GM19324 (cell line): ENCODE results near the gene GALNT7.
"Not testable (repeated sequence)": the region's sequence is repeated elsewhere in the genome, so short reads cannot be mapped to it uniquely, and the experiment has no call there.

ENCODE experiments used
- ATAC-seq: cut with Tn5 transposase; IDR thresholded peaks from one replicate; pipeline ENCODE4 v1.9.1; 2021; ENCODE audit warnings: mild to moderate bottlenecking, moderate library complexity; ENCODE audit not compliant: unreplicated experiment, low FRiP score

GALNT7 gene, protein sequence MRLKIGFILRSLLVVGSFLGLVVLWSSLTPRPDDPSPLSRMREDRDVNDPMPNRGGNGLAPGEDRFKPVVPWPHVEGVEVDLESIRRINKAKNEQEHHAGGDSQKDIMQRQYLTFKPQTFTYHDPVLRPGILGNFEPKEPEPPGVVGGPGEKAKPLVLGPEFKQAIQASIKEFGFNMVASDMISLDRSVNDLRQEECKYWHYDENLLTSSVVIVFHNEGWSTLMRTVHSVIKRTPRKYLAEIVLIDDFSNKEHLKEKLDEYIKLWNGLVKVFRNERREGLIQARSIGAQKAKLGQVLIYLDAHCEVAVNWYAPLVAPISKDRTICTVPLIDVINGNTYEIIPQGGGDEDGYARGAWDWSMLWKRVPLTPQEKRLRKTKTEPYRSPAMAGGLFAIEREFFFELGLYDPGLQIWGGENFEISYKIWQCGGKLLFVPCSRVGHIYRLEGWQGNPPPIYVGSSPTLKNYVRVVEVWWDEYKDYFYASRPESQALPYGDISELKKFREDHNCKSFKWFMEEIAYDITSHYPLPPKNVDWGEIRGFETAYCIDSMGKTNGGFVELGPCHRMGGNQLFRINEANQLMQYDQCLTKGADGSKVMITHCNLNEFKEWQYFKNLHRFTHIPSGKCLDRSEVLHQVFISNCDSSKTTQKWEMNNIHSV

DNA sequence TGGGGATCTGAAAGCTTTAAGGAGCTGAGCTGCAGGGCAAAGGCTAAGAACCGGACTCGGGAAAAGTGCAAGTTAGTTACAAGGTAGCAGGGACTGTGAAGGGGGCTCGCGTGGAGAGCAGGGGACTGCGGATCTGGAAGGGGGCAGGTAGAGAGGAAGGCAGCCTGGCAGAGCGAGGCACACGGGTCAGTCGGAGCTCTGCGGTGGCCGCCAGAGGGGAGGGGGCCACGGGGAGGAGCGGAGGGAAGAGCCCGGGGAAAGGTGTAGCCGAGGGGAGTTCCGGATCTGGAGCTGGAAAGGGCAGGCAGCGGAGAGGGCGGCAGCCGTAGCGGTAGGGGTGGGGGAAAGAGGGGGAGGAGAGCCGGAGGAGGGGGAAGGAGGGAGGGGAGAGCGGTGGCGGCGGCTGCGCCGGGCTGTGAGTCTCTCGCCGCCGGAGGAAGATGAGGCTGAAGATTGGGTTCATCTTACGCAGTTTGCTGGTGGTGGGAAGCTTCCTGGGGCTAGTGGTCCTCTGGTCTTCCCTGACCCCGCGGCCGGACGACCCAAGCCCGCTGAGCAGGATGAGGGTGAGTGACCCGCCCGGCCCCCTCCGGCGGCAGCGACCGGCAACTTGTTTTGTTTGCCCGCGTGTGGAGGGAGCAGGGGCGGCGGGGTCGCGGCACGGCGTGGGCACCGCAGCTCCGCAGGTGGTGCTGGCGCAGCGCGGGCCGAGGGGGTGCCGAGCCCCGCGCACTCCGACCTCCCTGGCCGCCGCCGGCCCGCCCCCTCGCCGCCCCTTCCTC lies at the start of gene GALNT7:
TSS of gene GALNT7 (plus strand) at position 416 of the 782 bp plus-strand sequence. CDS start at position 441, 25 bp downstream.
- peak; percentile 26 for ATAC-seq

DNA sequence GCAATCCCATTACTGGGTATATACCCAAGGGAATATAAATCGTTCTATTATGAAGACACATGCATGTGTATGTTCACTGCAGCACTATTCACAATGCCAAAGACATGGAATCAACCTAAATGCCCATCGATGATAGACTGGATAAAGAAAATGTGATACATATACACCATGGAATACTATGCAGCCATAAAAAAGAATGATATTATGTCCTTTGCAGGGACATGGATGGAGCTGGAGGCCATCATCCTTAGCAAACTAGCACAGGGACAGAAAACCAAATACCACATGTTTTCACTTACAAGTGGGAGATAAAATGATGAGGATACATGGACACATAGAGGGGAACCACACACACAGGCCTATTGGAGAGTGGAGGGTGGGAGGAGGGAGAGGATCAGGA lies 49.8 kb upstream of the GALNT7 start:
- ATAC-seq: not testable (repeated sequence)

DNA sequence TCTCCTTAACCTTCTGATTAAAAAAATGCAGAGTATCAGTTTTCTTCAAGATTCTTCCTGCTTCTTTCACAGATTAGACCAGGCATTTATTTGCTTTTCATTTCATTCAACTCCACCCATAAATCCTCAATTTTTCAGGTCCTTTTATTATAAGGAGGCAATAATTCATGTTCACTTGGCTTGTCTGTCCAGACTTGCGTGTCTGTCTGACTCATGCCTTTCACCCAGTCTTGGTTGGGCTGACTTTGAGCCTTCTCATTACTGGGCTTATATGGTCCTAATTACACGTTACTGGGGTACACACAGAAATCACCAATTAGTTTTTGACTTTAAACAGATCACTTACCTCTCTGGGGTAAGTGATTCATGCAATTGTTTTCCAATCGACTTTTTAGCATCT lies 48.8 kb upstream of the GALNT7 start:
- ATAC-seq: no peak

DNA sequence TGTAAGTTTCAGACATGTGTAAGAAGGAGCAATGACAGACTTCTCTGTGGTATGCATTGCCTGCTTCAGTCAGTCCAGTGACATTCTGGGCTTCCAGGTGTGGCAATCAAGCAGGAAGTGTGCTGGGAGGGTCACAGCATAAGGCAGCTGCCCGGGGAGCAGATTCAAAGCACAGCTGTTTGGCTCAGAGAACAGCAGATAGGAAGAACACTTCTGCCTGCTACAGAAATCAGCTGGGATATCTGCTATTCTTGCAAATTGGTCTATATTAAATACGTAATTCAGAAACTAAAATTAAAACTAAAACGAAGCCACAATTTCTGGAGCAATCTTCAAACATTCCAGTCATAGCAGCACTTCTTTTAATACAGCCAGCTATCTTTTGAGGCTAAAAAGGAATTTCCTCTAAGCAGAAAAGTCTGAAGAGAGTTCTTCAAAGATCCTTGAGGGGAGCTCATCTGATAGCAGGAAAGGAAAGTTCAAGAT lies 47.5 kb upstream of the GALNT7 start:
- peak; percentile 98 for ATAC-seq

DNA sequence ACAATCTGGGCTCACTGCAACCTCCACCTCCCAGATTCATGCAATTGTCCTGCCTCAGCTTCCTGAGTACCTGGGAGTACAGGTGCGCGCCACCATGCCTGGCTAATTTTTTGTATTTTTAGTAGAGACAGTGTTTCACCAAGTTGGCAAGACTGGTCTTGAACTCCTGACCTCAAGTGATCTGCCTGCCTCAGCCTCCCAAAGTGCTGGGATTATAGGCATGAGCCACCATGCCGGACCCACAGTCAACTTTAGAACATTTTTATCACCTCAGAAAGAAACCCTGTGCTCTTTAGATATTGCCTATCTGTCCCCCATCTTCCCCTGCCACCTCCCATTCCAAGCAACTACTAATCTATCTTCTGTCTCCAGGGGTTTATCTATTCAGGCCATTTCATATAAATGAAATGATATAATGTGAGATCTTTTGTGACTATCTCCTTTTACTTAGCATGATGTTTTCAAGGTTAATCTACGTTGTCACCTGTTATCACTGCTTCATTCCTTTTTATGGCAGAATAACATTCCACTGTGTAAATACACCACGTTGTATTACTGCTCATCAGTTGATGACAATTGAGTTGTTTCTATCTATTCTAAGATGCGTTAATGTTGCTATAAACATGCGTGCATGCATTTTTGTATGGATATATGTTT lies 44.3 kb upstream of the GALNT7 start:
- no peak for ATAC-seq

DNA sequence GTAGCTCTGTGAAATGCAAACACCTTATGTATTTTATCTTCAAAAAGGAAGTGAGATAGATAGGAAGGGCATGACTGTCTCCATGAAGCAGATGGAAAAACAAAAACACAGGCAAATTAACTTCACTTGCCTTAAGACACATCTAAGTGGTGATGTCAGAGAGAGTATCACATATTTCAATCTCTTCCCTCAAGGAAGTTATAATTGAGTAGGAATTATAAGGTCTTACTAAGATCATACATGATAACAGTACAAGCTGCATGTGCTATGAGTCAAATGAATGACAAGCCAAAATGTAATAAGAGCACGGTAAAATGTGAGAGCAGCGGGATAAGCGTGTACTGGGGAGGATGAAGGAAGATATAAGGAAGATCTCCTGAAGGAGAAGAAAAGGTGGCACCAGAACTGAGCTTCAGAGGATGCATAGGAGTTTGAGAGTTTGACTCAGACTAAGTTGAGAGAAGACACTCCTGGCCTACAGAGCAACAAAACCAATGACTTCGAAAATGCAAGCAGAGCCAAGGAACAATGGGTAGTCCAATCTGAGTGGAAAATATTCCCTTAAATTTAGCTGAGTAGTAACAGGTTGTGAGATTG lies 43.3 kb upstream of the GALNT7 start:
- ATAC-seq: no peak

DNA sequence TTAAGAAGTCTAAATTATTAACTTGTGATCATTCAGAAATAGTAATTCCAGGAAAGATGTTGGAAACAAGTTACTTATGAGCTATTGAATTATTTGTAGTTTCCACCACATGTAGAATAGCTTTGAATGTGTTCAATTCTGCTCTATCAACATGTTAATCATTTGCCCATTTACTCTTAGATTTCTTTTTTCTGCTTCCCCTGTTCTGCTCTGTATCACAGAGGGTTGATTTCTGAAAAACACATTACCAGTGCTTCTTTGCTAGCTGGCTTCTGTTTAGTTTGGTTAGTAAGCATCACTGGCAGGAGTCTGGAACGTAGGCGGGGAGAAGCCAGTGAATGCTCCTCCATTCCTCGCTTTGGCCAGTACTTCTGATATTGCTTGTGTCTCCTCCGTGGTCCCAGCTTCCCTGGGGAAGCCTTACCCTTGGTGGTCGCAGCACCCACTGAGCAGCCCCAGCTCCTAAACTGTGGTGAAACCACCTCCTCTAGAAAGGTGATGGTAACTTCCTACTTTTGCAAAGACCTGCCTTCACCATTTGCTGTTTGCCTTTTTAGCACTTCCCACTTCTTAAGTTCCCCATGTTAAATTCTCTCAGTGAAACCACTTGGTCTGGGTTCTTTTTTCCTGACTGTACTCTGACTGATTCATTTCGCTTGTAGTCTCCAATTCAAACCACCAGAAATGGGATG lies 40.3 kb upstream of the GALNT7 start:
- no peak for ATAC-seq

DNA sequence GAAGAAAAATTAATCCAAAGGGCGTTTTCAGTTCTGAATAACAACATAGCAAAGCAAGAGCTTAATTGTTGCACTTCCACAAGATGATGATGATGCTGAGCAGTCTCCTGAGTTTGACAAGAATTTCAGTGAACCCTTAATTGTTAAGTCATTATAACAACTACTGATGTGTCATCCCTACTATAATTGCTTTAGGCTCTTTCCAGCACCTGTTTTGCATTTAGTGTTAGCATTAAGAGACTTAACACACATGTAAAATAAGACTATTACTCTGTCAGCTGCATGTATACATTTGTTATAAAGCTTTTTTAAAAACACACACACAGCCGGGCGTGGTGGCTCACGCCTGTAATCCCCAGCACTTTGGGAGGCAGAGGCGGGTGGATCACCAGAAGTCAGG lies 37.9 kb upstream of the GALNT7 start:
- ATAC-seq: no peak

DNA sequence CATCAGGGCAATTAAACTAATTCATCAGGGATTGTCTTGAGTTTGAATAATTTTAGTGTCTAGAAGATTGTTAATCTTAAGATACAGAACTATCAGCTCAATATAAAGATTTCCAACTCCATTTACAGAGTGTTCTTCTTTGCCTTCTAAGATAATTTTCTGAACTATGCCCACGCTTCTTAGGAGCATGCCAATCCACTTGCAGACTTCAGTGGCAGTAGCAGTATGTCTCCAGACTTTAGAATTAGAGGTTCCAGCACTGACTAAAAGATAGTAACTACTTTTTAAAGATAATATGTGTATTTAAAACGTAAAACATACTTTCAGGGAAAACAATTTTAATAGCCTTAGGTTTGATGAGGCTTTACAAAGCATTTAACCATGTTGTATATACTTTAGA lies 34.2 kb upstream of the GALNT7 start:
- ATAC-seq: no peak

DNA sequence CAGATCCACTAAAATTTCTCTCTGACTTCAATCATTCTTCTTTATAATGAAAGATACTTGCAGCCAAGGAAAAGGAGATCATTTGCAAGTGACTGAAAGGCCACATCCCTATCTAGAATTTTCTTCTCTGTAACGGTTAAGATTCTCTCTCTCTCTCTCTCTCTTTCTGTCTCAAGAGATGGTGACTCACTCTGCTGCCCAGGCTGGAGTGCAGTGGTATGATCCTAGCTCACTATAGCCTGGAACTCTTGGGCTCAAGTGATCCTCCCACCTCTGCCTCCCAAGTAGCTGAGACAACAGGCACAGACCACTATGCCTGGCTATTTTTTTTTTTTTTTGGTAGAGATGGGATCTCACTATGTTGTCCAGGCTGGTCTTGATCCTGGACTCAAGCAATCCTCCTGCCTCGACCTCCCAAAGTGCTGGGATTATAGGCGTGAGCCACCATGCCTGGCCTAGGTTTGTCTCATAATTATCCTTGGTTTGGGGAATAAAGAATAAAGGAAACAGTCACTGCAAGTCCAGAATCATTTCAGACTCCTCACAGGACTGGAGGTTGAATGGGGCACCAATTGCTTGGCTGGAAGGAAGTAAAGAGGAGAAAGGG lies 33.3 kb upstream of the GALNT7 start:
- ATAC-seq: no peak

DNA sequence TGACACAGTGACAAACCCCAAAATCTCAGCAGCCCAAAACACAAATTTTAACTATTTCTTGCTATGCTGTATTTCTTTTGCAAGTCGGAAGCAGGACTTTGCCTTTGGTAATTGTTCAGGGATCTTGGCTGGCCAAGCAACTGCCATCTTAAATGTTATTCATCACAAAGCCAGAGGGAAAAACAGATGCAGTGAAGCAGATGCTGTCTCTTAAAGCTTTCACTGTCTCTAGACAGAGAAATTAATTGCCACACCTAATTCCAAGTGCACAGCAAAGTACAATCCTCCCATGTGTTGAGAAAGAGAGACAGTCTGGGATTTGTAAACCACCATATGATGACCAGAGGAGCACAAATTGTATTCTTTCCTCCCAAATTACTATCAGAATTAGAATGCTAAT lies 30.0 kb upstream of the GALNT7 start:
- ATAC-seq: no peak

DNA sequence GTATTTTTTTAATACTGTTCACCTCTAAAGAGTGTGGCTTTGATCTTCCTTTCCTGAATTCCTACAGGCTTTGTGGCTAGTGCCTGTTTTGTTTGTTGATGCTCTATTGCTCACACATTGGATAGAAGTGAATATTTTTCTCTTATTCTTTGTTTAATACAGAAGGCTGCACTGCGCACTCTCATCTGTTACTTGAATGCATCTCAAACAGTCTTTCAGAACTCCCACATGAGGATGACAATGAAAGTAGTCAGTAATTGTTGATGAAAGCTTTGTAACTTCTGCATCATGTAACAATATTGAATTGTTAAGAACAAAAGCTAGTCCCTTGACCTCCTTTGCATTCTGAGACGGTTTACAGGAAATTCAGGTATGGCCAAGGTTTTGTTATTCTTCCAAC lies 29.1 kb upstream of the GALNT7 start:
- no peak for ATAC-seq

DNA sequence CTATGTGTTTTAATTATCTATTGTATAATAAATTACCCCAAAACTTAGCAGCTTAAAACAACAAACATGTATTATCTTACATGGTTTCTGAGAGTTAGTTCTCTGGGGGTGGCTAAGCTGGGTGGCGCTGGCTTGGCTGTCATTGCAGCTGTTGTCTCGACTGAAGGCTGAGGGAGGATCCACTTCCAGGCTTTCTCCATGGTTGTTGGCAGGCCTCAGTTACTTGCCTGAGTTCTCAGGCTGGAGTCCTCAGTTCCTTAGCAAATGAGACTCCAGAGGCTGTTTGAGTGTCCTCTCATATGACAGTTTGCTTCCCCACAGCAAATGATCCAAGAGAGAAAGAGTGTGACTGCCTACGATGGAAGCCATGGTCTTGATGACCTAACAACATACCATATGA lies 23.5 kb upstream of the GALNT7 start:
- no peak for ATAC-seq

DNA sequence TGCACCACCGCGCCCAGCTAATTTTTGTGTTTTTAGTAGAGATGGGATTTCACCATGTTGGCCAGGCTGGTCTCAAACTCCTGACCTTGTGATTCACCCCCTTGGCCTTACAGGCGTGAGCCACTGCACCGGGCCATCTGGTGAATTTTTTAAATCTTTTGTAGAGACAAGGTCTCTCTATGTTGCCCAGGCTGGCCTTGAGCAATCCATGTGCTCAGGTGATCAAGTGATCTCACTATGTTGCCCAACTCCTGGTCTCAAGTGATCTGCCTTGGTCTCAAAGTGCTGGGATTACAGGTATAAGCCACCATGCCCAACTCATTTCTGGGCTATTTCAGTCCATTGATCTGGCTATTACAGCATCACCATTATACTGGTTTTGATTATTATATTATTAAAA lies 22.2 kb upstream of the GALNT7 start:
- ATAC-seq: no peak

DNA sequence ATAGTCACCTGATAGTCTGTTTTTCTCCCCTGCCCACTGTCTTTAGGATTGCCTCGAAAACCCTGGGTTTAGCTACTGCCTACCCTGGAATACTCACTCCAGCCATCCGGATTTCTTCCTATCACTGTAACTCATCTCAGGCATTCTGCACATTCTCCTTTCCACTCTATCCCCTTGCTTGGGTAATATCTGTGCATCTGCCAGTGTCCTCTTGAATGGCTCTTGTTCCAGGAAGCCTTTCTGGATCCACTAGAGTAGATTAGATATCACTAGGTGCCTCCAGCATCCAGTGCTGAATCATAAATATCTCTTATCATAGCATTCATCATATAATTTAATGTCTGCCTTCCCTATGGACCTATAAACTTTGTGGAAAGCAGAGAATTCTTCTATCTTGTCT lies 17.1 kb upstream of the GALNT7 start:
- no peak for ATAC-seq

DNA sequence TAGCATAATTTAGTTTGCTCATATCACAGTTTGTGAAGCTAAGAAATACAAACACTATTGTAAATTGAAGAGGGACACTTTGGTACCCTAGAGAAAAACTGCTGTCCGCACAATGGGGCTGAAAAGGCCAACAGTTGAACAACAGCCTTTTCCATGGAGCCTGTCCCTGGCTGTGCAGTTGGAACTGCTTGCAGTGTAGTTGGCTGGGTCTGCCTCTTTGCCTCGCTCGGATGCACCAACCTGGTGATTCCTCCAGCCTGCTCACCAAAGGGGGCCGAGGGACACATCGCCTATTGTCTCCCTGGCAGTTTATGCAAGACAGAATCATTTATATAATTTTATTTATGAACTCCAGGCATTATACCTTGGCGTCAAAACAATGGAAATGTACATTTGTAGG lies 16.5 kb upstream of the GALNT7 start:
- no peak for ATAC-seq

DNA sequence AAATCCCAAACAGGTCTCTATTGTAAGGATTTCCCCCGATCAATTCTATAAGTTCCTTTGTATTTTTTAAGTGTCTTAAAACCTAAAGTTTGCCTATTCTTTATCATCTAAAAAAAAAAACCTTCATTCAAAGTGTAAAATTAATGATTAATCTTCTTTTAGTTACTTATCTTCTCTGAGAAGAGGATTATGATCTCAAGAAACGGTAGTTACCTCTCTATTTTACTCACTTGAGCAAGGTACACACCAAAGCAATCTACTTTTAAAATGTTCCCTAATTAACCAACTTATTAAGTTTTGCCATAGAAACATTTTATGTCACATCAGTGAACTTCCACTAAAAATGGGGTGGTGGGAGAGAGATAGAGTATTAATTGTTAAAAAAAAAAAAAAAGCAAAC lies 15.2 kb upstream of the GALNT7 start:
- no peak for ATAC-seq

DNA sequence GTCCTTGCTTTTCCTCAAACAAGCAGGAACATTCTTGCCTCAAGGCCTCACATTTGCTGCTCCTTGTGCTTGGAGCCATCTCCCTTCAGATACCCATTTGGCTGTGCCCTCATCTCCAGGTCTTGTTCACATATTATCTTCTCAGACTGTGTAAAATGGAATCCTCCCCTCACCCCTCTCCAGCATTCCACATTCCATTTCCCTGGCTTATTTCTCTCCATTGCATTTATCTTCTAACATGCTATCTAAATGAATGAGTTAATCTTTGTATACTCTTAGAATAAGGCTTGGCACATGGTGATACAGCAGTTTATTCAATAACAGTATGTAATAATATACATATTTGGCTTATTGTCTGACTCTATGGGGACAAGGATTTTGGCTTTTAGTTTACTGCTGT lies 8.8 kb upstream of the GALNT7 start:
- no peak for ATAC-seq

DNA sequence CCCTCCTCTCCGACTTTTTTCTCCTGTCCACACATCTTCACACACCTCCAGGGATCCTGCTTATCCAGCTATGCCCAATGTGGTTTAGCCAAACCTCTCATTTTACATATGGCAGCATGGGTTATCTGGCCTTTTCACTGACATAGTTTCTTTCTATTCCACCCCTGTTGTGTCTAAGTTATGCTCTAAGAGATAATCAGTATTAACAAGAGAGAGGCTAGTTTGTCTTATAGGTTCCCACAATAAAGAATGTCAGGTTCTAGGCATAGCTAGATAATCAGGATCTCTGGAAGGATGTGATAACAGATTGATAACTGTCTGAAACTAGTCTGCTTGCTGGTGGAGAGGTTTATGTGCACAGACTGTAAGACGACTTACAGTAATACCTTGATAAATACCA lies 7.7 kb upstream of the GALNT7 start:
- no peak for ATAC-seq
